B cell (primary cell): ENCODE data around the gene MBD1. TPM values are rescaled to one million over a fixed set of nuclear protein-coding genes. Genes with fewer than 3 reads are reported as not detected.

ENCODE experiments used
- ATAC-seq: fragments of 200-7000 bp; cut with Tn5 transposase; one replicate; pipeline ENCODE4 v1.10.0; 2021; ENCODE audit warnings: low read depth, mild to moderate bottlenecking, moderate number of reproducible peaks, moderate library complexity
- CTCF ChIA-PET: fragments of 350-600 bp; sonication (Branson Sonifier 250); formaldehyde crosslinking; loops from one replicate; lab custom pipeline; 2021; ENCODE audit warnings: antibody characterized with exemption, inconsistent platforms; lab: Charles Lee
- POLR2A ChIA-PET: fragments of 350-600 bp; sonication (Branson Sonifier 250); formaldehyde crosslinking; loops from one replicate; lab custom pipeline; 2021; ENCODE audit warnings: antibody characterized with exemption; lab: Charles Lee
- DNase-seq: peaks from one replicate; pipeline ENCODE4 v3.0.0; 2013
- H2AFZ ChIP-seq: 2 replicates; pipeline ENCODE4 v1.6.1; 2012; ENCODE audit warnings: mild to moderate bottlenecking, low read depth, low read length; ENCODE audit not compliant: insufficient read depth, poor library complexity, severe bottlenecking
- H3K27ac ChIP-seq, 2 donors: 1 replicate in 1 of 2; 2 replicates in 1 of 2; pipeline ENCODE4 v1.5.1; 2012 to 2013; ENCODE audit warnings: low read length in 2 of 2, mild to moderate bottlenecking in 2 of 2, moderate library complexity in 1 of 2
- H3K27me3 ChIP-seq, 4 experiments: fragments of 200-600 bp in 1 of 4; sonication (generic) in 1 of 4; replicated peaks in 1 of 4; 1 replicate in 2 of 4; 2 replicates in 2 of 4; pipeline versions ENCODE4 v1.6.1 to v1.7.0; 2013 to 2016; ENCODE audit warnings: low read length in 3 of 4, mild to moderate bottlenecking in 2 of 4, mixed read lengths in 1 of 4, moderate library complexity in 1 of 4; ENCODE audit not compliant: insufficient read depth in 4 of 4, control insufficient read depth in 3 of 4; ENCODE audit errors: control extremely low read depth in 1 of 4
- H3K36me3 ChIP-seq, 2 experiments: replicated peaks in 1 of 2; 1 replicate in 1 of 2; 2 replicates in 1 of 2; pipeline versions ENCODE4 v1.6.1 to v1.7.1; 2013; ENCODE audit warnings: low read length in 1 of 2; ENCODE audit not compliant: insufficient read depth in 2 of 2, control insufficient read depth in 1 of 2; ENCODE audit errors: control extremely low read depth in 1 of 2, extremely low read depth in 1 of 2
- H3K4me1 ChIP-seq, 2 donors: fragments of 200-600 bp in 1 of 2; sonication (generic) in 1 of 2; 1 replicate in 1 of 2; 2 replicates in 1 of 2; pipeline versions ENCODE4 v1.5.1 to v1.6.1; 2013 to 2017; ENCODE audit warnings: low read length in 2 of 2; ENCODE audit not compliant: control insufficient read depth in 2 of 2, insufficient read depth in 2 of 2
- H3K4me2 ChIP-seq: replicated peaks from 2 replicates; pipeline ENCODE3; 2012; ENCODE audit warnings: mild to moderate bottlenecking, low read depth, low read length; ENCODE audit not compliant: poor library complexity, severe bottlenecking
- H3K4me3 ChIP-seq, 5 experiments: fragments of 200-600 bp in 1 of 5; sonication (generic) in 1 of 5; 1 replicate in 3 of 5; 2 replicates in 2 of 5; pipeline versions ENCODE4 v1.5.1 to v1.7.0; 2011 to 2016; ENCODE audit warnings: low read length in 4 of 5, mild to moderate bottlenecking in 4 of 5, low read depth in 2 of 5, control low read depth in 1 of 5, moderate library complexity in 1 of 5; ENCODE audit not compliant: insufficient read depth in 1 of 5; ENCODE audit errors: control extremely low read depth in 1 of 5, extremely low read depth in 1 of 5
- H3K79me2 ChIP-seq: fragments of 200-600 bp; sonication (generic); one replicate; pipeline ENCODE4 v1.6.0; 2016; ENCODE audit warnings: low read length; ENCODE audit not compliant: control insufficient read depth, insufficient read depth
- H3K9ac ChIP-seq: fragments of 200-600 bp; sonication (generic); 2 replicates; pipeline ENCODE4 v1.6.1; 2017; ENCODE audit warnings: mild to moderate bottlenecking, low read length, moderate library complexity
- H3K9me3 ChIP-seq, 3 donors: one replicate each; pipeline versions ENCODE4 v1.6.1 to v1.7.1; 2013; ENCODE audit warnings: low read length in 2 of 3; ENCODE audit not compliant: control insufficient read depth in 2 of 3, insufficient read depth in 1 of 3; ENCODE audit errors: control extremely low read depth in 1 of 3
- H4K20me1 ChIP-seq: 2 replicates; pipeline ENCODE4 v1.6.0; 2012; ENCODE audit warnings: mild to moderate bottlenecking, low read length; ENCODE audit not compliant: insufficient read depth, control insufficient read depth, poor library complexity, severe bottlenecking
- H3K27ac Mint-ChIP-seq: one replicate; pipeline ENCODE4 v1.8.0; 2021; ENCODE audit warnings: mixed read lengths
- H3K27me3 Mint-ChIP-seq: one replicate; pipeline ENCODE4 v1.8.0; 2021; ENCODE audit warnings: mixed read lengths
- H3K4me1 Mint-ChIP-seq: one replicate; pipeline ENCODE4 v1.8.0; 2021; ENCODE audit warnings: mixed read lengths
- H3K4me3 Mint-ChIP-seq: one replicate; pipeline ENCODE4 v1.8.0; 2021; ENCODE audit warnings: mixed read lengths
- H3K9me3 Mint-ChIP-seq: one replicate; pipeline ENCODE4 v1.8.0; 2022; ENCODE audit warnings: mixed read lengths; ENCODE audit not compliant: insufficient read depth
- CTCF ChIP-seq: fragments of 200-600 bp; IDR thresholded peaks from one replicate; pipeline ENCODE4 v1.8.0; 2022; ENCODE audit warnings: antibody characterized with exemption, mild to moderate bottlenecking
- EZH2 ChIP-seq: IDR thresholded peaks from 2 replicates; pipeline ENCODE4 v1.6.1; 2012; ENCODE audit warnings: borderline replicate concordance, low read depth, mild to moderate bottlenecking, moderate library complexity, low read length; ENCODE audit not compliant: insufficient read depth, poor library complexity, severe bottlenecking
- WGBS: methylation state at CpG from one replicate; pipeline ENCODE4 v1.1.5; 2013; ENCODE audit warnings: missing lambda C conversion rate; ENCODE audit not compliant: insufficient coverage; 5-methylcytosine and 5-hydroxymethylcytosine counted together
- intact Hi-C: fragments of 100-400 bp; cut with micrococcal nuclease; formaldehyde crosslinking; loops from one replicate; pipeline ENCODE4 v1.10.0; 2022
- polyA plus RNA-seq: library from polyadenylated mRNA; depleted of rRNA; stranded (reverse); fragments of >200 nt; gene quantifications from 2 replicates; pipeline ENCODE4 v1.2.3, GENCODE V29; 2012
- total RNA-seq, 2 donors: library from RNA; stranded (reverse); fragments of 120-200 nt in 1 of 2; gene quantifications; 1 replicate in 1 of 2; 2 replicates in 1 of 2; pipeline versions ENCODE4 v1.2.3 to v1.2.4, GENCODE V29; 2013 to 2022

MBD1 gene
- total and polyA plus RNA-seq, 2 donors (not counting 1 experiment from before 2014, with no cell fraction given): 120 to 135 TPM

DNA sequence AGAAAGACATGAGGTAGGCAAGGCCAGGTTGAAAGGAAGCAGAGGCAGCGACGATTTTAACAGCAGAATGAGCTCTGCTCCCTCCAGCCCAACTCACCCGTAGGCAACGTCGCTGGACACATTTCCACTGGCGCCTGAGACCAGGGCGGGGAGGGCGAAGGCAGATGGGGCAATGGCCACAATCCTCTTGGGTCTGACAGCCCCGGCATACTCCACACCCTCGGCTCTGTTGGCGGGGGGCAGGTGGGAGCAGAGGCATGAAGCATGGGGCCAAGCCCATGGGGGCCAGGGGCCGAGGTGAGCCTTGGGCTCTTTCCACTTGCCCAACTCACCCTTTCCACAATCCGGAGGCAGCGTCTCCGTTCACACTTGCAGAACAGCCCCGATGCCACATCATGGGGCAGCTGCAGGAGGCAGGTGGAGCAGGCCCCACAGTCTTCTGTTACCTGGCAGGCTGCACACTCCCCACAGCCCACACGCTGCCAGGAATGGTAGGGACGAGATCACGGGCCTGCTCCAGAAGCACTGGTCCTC, 5.8 kb downstream of the MBD1 start:
- peaks cover 16 to 18% of the 10 kb centered on the region in 2 donors for H3K4me1 ChIP-seq
- H4K20me1 ChIP-seq: peaks cover 36% of the 10 kb centered on the region
- Mint-ChIP-seq H3K27me3 (no peaks in the 10 kb centered on the region), H3K4me1 (peaks cover 16% of the 10 kb centered on the region), H3K9me3 (no peaks in the 10 kb centered on the region), H3K4me3 (no peak overlapping the region), H3K27ac (no peak overlapping the region)
- no peak overlapping the region for H3K4me2 ChIP-seq
- DNase-seq: no peak
- POLR2A ChIA-PET: no interaction called here
- TF ChIP-seq CTCF (no peak), EZH2 (no peak)
- H3K27ac ChIP-seq: no peak overlapping the region
- intact Hi-C loops: no loop called here
- CTCF ChIA-PET: no interaction called here
- H3K27me3 ChIP-seq: no peaks in the 10 kb centered on the region
- no peaks in the 10 kb centered on the region for H3K9me3 ChIP-seq
- 98% methylated on average over 17 of the region's 19 CpGs for WGBS
- H3K79me2 ChIP-seq: peaks cover 41% of the 10 kb centered on the region
- no peak overlapping the region for H3K4me3 ChIP-seq
- H2AFZ ChIP-seq: no peak overlapping the region
- H3K9ac ChIP-seq: no peak overlapping the region
- no peak for ATAC-seq
- H3K36me3 ChIP-seq: peaks cover 2 to 80% of the 10 kb centered on the region in 2 experiments

- H3K9ac ChIP-seq: no peak overlapping the region
- H3K79me2 ChIP-seq: peaks cover 35% of the 10 kb centered on the region
- H3K36me3 ChIP-seq: peaks cover 2 to 85% of the 10 kb centered on the region in 2 experiments
- Mint-ChIP-seq H3K9me3 (no peaks in the 10 kb centered on the region), H3K4me3 (no peak overlapping the region), H3K27me3 (no peaks in the 10 kb centered on the region), H3K27ac (no peak overlapping the region), H3K4me1 (peaks cover 9% of the 10 kb centered on the region)
- H3K27ac ChIP-seq: no peak overlapping the region
- no peak for TF ChIP-seq CTCF
- TF ChIP-seq EZH2: no peak
- 100% methylated on average over 6 of the region's 10 CpGs for WGBS
- H3K4me2 ChIP-seq: no peak overlapping the region
- CTCF ChIA-PET: interaction anchor here (1.4 kb wide), 1 partner anchor 82 kb away, joined by 5 read pairs; no protein-coding TSS in a partner anchor
- ATAC-seq (no peak), DNase-seq (no peak)
- no peaks in the 10 kb centered on the region for H3K9me3 ChIP-seq
- H3K27me3 ChIP-seq: no peaks in the 10 kb centered on the region
- H2AFZ ChIP-seq: no peak overlapping the region
- POLR2A ChIA-PET: no interaction called here
- peaks cover 30% of the 10 kb centered on the region for H4K20me1 ChIP-seq
- peaks cover 10 to 11% of the 10 kb centered on the region in 2 donors for H3K4me1 ChIP-seq
- H3K4me3 ChIP-seq: no peak overlapping the region
- intact Hi-C loops: no loop called here
Measured at GRCh38 chr18:50274941-50275340, 6.4 kb downstream of the MBD1 start.
